GM04504 (cell line): Measurements from ENCODE around the gene MAP4.
A peak's percentile ranks its signal among the peaks of the same experiment; 100 is the strongest.

Experiments used
- DNase-seq: peaks from one replicate; pipeline ENCODE4 v3.0.0-alpha.2; 2012; ENCODE audit warnings: low read depth

MAP4 gene

DNA sequence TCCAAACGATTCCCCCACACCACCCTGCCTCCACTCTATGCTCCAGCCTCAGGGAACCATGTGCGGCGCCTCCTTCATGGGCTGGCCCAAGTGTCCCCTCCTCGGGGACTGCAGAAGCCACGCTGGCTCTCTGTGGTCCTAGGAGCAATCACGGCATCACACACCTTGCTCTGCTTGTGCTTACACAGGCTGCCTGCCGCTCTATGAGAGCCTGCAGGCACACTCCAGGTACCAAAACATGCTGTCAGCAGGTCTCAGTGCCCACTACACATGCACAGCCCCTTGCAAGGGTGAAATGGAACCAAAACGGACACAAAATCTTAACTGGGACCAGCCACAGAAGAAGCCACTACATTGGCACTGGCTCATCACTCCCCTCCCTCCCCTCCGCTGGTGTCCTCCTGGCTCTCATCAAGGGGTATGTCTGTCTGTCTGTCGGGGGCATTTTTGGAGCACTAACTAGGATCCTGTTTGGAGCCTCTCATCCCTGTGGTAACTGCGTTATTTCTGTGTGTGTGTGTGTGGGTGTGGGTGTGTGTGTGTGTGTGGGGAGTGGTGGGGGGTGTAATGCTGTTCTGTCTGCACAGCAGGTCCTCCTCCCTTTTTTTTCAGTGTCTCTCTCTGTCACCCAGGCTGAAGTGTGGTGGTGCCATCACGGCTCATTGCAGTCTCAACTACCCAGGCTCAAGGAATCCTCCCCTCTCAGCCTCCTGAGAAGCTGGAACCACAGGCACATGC is 152.7 kb downstream of the MAP4 start:
- DNase-seq = no peak

- no peak for DNase-seq
These were observed 156.1 kb downstream of the MAP4 start for GRCh38 chr3:47859956-47860605.

DNA sequence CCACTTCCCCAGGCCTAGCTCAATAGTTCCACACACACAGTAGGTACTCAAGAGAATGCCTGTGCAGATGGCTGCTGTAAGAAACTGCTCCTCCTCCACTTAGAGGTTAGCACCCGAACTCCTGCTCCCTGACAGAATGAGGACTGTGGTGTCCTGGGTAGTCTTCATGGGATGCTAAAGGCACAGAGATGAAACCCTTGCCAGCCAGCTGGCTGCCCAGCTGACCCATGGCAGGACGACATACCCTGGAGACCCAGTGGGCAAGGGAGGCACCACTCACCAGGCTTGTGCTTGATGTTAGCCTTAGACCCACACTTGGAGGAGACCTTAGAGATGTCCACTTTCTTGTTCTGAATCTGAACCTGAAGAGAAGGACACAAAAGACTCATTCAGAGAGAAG is 159.1 kb downstream of the MAP4 start:
- DNase-seq = no peak

DNA sequence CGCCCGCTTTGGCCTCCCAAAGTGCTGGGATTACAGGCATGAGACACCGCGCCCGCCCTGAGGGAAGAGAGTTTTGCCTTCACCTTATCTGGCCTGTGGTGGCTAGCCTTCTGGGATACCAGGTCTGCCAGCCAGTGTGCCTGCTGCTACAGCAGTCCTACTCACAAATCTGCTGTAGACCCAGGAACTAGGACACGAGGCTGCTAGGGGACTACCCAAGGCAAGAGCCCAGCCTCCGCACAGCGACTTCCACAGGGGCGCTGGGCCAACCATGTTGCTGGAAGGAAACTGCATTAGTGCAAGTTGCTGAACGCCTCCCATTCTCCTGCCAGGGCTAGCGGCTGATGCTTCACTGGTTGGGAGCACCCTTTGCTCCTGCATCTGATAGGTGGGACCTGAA is 159.5 kb downstream of the MAP4 start:
- DNase-seq = no peak

- DNase-seq = no peak
These were observed 160.5 kb downstream of the MAP4 start for GRCh38 chr3:47855461-47856383.

DNA sequence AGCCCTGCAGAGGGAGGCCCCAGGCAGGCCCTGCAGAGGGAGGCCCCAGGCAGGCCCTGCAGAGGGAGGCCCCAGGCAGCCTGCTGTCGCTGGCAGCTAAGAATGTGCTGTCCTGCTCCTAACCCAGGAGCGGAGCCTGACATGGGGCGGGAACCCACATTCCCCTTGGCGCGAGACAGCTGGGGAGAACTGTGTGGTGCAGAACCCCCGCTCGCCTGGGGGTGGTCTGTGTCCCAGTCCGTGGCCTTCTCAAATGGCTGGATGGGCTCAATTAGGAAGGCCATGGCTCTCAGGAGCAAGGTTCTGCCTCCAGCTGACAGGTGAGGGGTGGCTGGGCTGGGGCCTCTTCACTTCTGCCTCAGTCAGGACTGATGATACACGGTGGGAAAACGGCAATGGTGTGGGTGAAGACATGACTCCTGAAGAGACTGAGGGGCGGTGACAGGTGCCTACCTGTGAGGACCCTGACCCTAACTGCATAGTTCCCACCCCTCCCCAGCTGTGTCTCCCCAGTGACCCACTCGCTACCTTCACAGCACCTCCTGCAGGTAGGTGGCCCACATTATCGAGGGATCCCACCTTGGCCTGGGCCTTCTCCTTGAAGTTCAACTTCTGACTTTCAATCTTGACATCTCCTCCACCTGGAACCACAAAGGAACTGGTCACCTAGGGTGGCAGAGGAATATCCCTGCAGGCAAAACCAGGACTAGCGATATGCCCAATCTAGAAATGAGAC is 161.3 kb downstream of the MAP4 start:
- DNase-seq = no peak

DNA sequence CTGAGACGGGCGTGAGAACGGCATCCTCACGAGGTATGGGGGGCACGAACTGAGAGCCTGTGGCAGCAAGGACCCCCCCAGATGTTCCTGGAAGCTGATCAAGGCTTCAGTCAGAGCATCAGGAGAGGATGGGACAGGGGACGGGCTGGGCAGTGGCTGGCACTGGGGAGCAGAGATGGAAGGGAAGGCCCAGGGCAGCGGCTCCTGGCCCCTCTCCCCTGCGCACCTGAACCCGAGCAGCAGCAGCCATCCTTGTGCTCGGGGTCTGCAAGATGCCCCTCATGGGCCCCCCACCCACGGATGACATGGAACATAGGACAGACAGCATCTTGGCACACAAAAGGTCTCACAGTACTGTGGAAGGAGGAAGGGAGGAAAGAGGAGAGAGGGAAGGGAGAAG is 161.9 kb downstream of the MAP4 start:
- DNase-seq = no peak

- no peak for DNase-seq
These were observed 163.3 kb downstream of the MAP4 start for GRCh38 chr3:47852604-47853602.

GRCh38 chr3:47851888-47852603 is 164.2 kb downstream of the MAP4 start:
- DNase-seq = no peak

- no peak for DNase-seq
These were observed 165.4 kb downstream of the MAP4 start for GRCh38 chr3:47850564-47851410.

GRCh38 chr3:47849699-47850563 is 166.3 kb downstream of the MAP4 start:
- peak; percentile 13 for DNase-seq

DNA sequence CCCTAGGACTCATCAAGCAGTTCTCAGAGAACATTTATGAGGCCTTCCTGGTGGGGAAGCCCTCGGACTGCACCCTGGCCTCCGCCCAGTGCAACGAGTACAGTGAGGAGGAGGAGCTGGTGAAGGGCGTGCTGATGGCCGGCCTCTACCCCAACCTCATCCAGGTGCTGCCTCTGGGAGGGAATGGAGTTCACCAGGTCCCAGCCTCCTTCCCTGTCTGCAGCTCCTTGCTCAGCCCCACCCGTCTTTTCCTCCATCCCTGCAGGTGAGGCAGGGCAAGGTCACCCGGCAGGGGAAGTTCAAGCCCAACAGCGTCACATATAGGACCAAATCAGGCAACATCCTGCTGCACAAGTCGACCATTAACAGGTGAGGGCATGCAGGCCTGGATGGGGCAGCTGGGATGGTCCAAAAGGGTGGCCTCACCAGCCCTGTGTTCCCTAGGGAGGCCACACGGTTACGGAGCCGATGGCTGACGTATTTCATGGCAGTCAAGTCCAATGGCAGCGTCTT is 167.0 kb downstream of the MAP4 start:
- no peak for DNase-seq

- no peak for DNase-seq
These were observed 167.6 kb downstream of the MAP4 start for GRCh38 chr3:47848599-47849117.

DNA sequence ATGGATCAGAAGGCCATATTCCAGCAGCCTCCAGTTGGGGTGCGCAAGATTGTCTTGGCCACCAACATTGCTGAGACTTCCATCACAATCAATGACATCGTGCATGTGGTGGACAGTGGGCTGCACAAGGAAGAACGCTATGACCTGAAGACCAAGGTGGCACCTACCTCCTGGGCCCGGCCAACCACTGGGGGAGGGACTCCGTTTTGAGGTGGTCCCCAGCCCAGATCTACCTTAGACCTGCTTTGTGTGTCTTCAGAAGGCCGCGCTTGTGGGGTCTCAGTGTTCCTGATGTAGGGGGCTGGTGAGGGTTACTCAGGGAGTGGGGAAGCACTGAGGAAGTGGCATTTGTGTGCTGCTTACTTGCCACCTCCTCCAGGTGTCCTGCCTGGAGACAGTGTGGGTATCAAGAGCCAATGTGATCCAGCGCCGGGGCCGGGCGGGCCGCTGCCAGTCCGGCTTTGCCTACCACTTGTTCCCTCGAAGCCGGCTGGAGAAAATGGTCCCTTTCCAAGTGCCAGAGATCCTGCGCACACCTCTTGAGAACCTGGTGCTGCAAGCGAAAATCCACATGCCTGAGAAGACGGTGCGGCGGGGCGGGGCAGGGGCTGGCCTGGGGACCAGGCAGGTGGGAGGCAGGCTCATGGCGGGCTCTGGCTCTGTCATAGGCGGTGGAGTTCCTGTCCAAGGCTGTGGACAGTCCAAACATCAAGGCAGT is 168.3 kb downstream of the MAP4 start:
- DNase-seq = no peak

DNA sequence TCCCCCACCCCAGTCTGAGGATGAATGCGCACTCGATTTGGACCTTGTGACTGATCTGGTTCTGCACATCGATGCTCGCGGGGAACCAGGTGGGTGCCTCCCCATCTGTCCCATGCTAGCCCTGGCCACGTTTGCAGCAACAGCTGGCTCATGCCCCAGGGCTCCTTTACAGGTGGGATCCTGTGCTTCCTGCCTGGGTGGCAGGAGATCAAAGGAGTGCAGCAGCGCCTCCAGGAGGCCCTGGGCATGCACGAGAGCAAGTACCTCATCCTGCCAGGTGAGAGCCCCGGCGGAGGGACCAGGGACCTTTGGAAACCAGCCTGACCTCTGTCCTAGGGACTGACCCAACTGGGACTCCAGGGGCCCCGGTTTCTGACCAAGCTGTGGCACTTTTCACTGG is 169.0 kb downstream of the MAP4 start:
- no peak for DNase-seq

- no peak for DNase-seq
These were observed 169.4 kb downstream of the MAP4 start for GRCh38 chr3:47846880-47847248.
